ENCODE data around the gene MYOZ2. TPM values are rescaled to one million over a fixed set of nuclear protein-coding genes. Genes with fewer than 3 reads are reported as not detected.

MYOZ2 gene
- total and polyA plus RNA-seq, 2 donors (not counting 3 experiments of a cell fraction or from before 2014, with no cell fraction given), result 0.11 to 0.13 TPM

DNA sequence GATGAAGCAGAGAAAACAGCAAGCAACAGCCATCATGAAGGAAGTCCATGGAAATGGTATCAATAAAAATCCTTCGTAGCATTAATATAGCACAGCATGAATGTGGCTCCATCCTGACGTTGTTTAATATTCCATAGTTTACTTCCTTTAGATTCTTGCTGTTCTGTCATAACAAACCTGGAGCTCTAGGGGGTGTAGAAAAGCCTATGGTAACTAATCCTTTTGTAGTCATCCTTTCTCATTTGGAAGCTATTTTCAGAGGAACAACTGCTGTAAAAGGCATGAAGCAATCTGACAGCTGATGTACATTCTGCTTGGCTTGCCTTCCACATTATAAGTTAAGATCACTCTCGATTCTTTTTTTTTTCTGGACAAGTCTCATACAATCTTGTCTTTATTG, 914 bp downstream of the MYOZ2 start:
- FAIRE-seq (peak; percentile 61), DNase-seq (ENCODE audit: low read depth, low spot score) (no peak)
- H4K20me1 ChIP-seq (replicated peaks; ENCODE audit: control insufficient read depth, extremely low read depth, insufficient read depth, low read length), result no peaks in the 10 kb centered on the region
- no peaks in the 10 kb centered on the region for H3K27me3 ChIP-seq (ENCODE audit: control insufficient read depth in 2 of 2, insufficient read depth in 2 of 2, low read length in 2 of 2)
- no TSS peak for BruUV-seq (replicated peaks)
- no peak overlapping the region for H3K9ac ChIP-seq (replicated peaks; ENCODE audit: extremely low read depth, insufficient read depth, low read length)
- POLR2A ChIA-PET, result no interaction called here
- no peaks in the 10 kb centered on the region for H3K9me3 ChIP-seq (replicated peaks; ENCODE audit: control insufficient read depth, insufficient read depth, low read length)
- no peaks in the 10 kb centered on the region for H3K9me1 ChIP-seq (replicated peaks; ENCODE audit: control insufficient read depth, extremely low read depth, insufficient read depth, low read length)
- no peak overlapping the region for H2AFZ ChIP-seq (ENCODE audit: low read depth, low read length)
- H3K27ac ChIP-seq (ENCODE audit: insufficient read depth, low read depth, low read length), result no peak overlapping the region
- intact Hi-C loops (cut with micrococcal nuclease) (no loop called here), dilution Hi-C loops (cut with MboI; ENCODE audit: extremely low pct_ligation_motif_present, low sequenced_read_pairs) (no loop called here)
- CTCF ChIA-PET, result interaction anchor here (0.6 to 2.3 kb wide), 7 partner anchors 12 to 286 kb away, joined by 3 to 8 read pairs (median 3); no protein-coding TSS in a partner anchor
- H3K79me2 ChIP-seq (ENCODE audit: control insufficient read depth, insufficient read depth, low read length), result no peaks in the 10 kb centered on the region
- no peak overlapping the region for H3K4me3 ChIP-seq (replicated peaks in 1 of 3; ENCODE audit: insufficient read depth in 1 of 3, low read depth in 1 of 3, low read length in 3 of 3)
- peaks cover 25% of the 10 kb centered on the region for H3K4me1 ChIP-seq (ENCODE audit: control insufficient read depth, extremely low read depth, insufficient read depth, low read length)
- no peak for TF ChIP-seq POLR2AphosphoS5 (IDR thresholded peaks at IDR 0.05; ENCODE audit: insufficient read depth, low read depth, low read length)
- TF ChIP-seq EZH2 (IDR thresholded peaks at IDR 0.05; ENCODE audit: borderline replicate concordance, low read depth, low read length, severe bottlenecking), result no peak
- TF ChIP-seq FOS (IDR thresholded peaks at IDR 0.05; ENCODE audit: borderline replicate concordance, insufficient read depth, low read length), result no peak
- no peak for TF ChIP-seq MYC (IDR thresholded peaks at IDR 0.05; ENCODE audit: low read depth, low read length)
- TF ChIP-seq JUN (IDR thresholded peaks at IDR 0.05; ENCODE audit: borderline replicate concordance, insufficient read depth, insufficient read length, low read depth), result no peak
- TF ChIP-seq, protein P1, sequence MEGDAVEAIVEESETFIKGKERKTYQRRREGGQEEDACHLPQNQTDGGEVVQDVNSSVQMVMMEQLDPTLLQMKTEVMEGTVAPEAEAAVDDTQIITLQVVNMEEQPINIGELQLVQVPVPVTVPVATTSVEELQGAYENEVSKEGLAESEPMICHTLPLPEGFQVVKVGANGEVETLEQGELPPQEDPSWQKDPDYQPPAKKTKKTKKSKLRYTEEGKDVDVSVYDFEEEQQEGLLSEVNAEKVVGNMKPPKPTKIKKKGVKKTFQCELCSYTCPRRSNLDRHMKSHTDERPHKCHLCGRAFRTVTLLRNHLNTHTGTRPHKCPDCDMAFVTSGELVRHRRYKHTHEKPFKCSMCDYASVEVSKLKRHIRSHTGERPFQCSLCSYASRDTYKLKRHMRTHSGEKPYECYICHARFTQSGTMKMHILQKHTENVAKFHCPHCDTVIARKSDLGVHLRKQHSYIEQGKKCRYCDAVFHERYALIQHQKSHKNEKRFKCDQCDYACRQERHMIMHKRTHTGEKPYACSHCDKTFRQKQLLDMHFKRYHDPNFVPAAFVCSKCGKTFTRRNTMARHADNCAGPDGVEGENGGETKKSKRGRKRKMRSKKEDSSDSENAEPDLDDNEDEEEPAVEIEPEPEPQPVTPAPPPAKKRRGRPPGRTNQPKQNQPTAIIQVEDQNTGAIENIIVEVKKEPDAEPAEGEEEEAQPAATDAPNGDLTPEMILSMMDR (IDR thresholded peaks at IDR 0.05; ENCODE audit: extremely low read depth in 1 of 2, insufficient read depth in 1 of 2, low read depth in 1 of 2, low read length in 2 of 2), result no peak
- TF ChIP-seq GATA2 (IDR thresholded peaks at IDR 0.05; ENCODE audit: insufficient read depth, insufficient read length, low read depth, low read length), result no peak
- no peak for TF ChIP-seq POLR2A (IDR thresholded peaks at IDR 0.05; ENCODE audit: low read depth, low read length)
- TF ChIP-seq, protein P2, sequence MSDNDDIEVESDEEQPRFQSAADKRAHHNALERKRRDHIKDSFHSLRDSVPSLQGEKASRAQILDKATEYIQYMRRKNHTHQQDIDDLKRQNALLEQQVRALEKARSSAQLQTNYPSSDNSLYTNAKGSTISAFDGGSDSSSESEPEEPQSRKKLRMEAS (IDR thresholded peaks at IDR 0.05; ENCODE audit: insufficient read depth, insufficient read length), result no peak
- no peaks in the 10 kb centered on the region for H3K36me3 ChIP-seq (ENCODE audit: control insufficient read depth in 2 of 2, extremely low read depth in 1 of 2, insufficient read depth in 2 of 2, low read length in 2 of 2)
- H3K4me2 ChIP-seq (ENCODE audit: insufficient read depth, low read length), result no peak overlapping the region

Measured in endothelial cell of umbilical vein (primary cell).